Spleen (tissue), 7 donors: Measurements from ENCODE around the gene GAPVD1.

Experiments
- POLR2A ChIP-seq, 3 donors: fragments of 450-650 bp; IDR thresholded peaks; one replicate each; pipeline ENCODE4 v1.5.1; 2017; ENCODE audit warnings: antibody characterized with exemption in 3 of 3, mild to moderate bottlenecking in 1 of 3
- TF ChIP-seq, protein P1 (sequence below), 11 experiments: fragments of 200-600 bp in 7 of 11; fragments of 450-650 bp in 4 of 11; sonication (generic) in 4 of 11; IDR thresholded peaks in 8 of 11; conservative IDR thresholded peaks in 3 of 11; 1 replicate in 7 of 11; 2 replicates in 4 of 11; pipeline versions ENCODE4 v1.4.0 to v1.8.0; 2016 to 2021; ENCODE audit warnings: antibody characterized with exemption in 11 of 11, inconsistent platforms in 4 of 11, mild to moderate bottlenecking in 1 of 11
- donor health status: DM: no; HTN: no; CAD: no; lungs with moderate emphysema.
- donor health status: DM: no; HTN: no; CAD: no.
- donor health status: DM: no; HTN: no; CAD: no.

DNA sequence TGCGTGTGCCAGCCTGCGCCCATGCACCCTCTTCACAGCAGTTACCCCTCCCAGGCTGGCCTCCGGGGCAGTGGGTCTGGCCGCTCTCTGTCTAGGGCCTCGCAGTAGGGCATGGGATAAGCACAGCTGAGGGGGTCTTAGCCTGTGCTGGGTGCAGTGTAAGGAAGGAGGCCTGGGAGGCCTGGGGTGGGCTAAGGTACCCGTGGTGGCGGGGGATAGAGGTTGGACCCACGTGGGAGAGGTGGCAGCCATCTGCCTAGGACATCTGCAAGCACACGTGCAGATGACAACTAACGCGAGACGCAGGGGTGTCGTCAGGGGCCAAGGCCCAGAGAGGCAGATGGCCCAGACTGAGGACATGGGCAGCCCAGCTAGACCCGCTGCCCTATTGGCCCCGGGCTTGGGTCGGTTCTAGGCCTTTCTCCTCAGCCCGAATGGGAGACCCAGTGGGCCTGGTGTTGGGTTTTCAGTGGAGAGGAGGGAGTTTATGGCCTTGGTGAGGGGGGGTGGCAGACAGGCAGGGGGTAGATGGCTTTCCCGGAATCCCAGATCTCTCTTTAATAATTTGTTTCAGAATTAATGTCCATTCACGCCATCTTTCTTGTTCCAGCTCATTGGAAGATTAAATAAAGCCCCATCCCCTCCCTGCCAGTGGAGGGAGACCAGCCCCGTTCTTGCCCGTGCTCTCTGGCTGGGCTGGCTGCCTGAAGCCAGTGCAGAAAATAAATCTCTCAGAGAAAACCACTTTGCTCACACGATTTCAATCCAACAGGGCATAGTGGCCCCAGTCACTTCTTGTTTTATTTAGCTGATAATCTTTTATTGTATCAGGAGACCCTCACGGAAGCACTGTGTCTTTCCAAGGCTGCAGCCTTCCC lies 154.2 kb downstream of the GAPVD1 start:
- TF ChIP-seq POLR2A (IDR thresholded peaks at IDR 0.05), result no peak
- TF ChIP-seq, protein P1, sequence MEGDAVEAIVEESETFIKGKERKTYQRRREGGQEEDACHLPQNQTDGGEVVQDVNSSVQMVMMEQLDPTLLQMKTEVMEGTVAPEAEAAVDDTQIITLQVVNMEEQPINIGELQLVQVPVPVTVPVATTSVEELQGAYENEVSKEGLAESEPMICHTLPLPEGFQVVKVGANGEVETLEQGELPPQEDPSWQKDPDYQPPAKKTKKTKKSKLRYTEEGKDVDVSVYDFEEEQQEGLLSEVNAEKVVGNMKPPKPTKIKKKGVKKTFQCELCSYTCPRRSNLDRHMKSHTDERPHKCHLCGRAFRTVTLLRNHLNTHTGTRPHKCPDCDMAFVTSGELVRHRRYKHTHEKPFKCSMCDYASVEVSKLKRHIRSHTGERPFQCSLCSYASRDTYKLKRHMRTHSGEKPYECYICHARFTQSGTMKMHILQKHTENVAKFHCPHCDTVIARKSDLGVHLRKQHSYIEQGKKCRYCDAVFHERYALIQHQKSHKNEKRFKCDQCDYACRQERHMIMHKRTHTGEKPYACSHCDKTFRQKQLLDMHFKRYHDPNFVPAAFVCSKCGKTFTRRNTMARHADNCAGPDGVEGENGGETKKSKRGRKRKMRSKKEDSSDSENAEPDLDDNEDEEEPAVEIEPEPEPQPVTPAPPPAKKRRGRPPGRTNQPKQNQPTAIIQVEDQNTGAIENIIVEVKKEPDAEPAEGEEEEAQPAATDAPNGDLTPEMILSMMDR (IDR thresholded peaks at IDR 0.05 in 8 of 11, conservative IDR thresholded peaks at IDR 0.05 in 3 of 11), result no peak
